OCI-LY3 (cell line): ENCODE data around the gene ERC2.

Experiments
- CTCF ChIP-seq: fragments of 200-600, 300-600 bp; sonication (generic); IDR thresholded peaks from 2 replicates; pipeline ENCODE4 v1.5.1; 2014; ENCODE audit warnings: antibody characterized with exemption, low read length, low read depth
- EZH2phosphoT487 ChIP-seq: fragments of 200-600 bp; shearing (Covaris generic); IDR thresholded peaks from 2 replicates; pipeline ENCODE4 v1.6.1; 2018; ENCODE audit warnings: antibody characterized with exemption, mixed run types, low read depth

DNA sequence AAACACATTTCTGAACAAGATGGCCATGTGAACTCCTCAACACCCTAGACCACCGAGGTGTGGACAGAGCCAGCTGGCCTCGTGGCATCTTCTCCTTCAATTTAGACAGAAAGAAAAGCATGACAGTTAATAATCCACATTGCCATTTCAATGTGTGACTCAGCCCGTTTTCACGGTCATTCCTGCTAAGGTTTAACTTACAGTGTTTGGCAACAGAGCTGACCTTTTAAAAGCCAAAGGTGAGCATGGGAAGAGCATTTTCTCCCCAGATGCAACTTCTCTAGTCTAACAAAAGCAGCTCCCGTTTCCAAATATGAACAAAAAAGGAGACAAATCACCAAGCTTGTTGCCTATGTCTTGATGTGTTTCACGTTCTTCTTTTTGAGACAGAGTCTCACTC, 563.6 kb downstream of the ERC2 start:
- no peak for TF ChIP-seq CTCF
- TF ChIP-seq EZH2phosphoT487 = no peak
